BJ (cell line): ENCODE measurements around the gene PFKM. TPM values are rescaled to one million over a fixed set of nuclear protein-coding genes. Genes with fewer than 3 reads are reported as not detected.

Experiments used
- CTCF ChIA-PET: fragments of 350-600 bp; formaldehyde crosslinking; extraction: SDS; loops from one replicate; lab custom pipeline; 2021; ENCODE audit warnings: antibody characterized with exemption, inconsistent platforms; lab: Yijun Ruan, JAX
- POLR2A ChIA-PET: fragments of 300-600 bp; sonication (Branson Sonifier 250); formaldehyde crosslinking; extraction: SDS; loops from one replicate; lab custom pipeline; 2021; ENCODE audit warnings: antibody characterized with exemption; lab: Charles Lee
- DNase-seq: peaks from one replicate; pipeline ENCODE4 v3.0.0-alpha.2; 2011; ENCODE audit warnings: low read depth
- H3K27me3 ChIP-seq: 2 replicates; pipeline ENCODE4 v1.6.0; 2011; ENCODE audit warnings: low read length; ENCODE audit not compliant: control insufficient read depth, insufficient read depth
- H3K36me3 ChIP-seq: 2 replicates; pipeline ENCODE4 v1.5.1; 2011; ENCODE audit warnings: low read length; ENCODE audit not compliant: control insufficient read depth, insufficient read depth
- H3K4me3 ChIP-seq: 2 replicates; pipeline ENCODE4 v1.5.1; 2011; ENCODE audit warnings: low read depth, mild to moderate bottlenecking, control low read depth, low read length
- polyA plus RNA-seq: library from polyadenylated mRNA; depleted of rRNA; stranded (reverse); fragments of >200 nt; gene quantifications from 2 replicates; pipeline ENCODE4 v1.2.3, GENCODE V29; 2011
- TF ChIP-seq, protein P1 (sequence below): IDR thresholded peaks from 2 replicates; pipeline ENCODE4 v1.5.1; 2011; ENCODE audit warnings: low read depth, mild to moderate bottlenecking, control low read depth, inconsistent platforms, low read length, moderate library complexity; ENCODE audit not compliant: insufficient read depth

PFKM gene
- polyA plus RNA-seq, 1 experiment = 45.9 TPM

DNA sequence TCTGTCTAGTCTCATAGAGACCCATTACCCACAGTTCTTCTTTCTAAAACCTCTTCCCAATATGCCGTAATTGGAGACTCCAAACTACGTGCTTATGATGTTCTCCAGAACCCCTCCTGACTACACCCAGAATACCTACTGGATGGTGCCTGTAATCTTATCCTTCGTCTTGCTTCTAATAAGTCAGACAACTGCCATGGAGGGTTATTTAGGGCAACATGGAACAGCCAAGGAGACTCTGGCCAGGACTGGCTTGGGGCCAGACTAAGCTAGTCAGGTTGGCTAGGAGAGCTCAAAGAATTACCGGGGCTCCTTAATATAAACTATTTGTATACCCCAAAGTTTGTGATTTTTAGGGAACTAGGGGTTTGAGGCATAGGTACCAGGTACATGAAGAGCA is 6.8 kb downstream of the PFKM start:
- TF ChIP-seq, protein P1, sequence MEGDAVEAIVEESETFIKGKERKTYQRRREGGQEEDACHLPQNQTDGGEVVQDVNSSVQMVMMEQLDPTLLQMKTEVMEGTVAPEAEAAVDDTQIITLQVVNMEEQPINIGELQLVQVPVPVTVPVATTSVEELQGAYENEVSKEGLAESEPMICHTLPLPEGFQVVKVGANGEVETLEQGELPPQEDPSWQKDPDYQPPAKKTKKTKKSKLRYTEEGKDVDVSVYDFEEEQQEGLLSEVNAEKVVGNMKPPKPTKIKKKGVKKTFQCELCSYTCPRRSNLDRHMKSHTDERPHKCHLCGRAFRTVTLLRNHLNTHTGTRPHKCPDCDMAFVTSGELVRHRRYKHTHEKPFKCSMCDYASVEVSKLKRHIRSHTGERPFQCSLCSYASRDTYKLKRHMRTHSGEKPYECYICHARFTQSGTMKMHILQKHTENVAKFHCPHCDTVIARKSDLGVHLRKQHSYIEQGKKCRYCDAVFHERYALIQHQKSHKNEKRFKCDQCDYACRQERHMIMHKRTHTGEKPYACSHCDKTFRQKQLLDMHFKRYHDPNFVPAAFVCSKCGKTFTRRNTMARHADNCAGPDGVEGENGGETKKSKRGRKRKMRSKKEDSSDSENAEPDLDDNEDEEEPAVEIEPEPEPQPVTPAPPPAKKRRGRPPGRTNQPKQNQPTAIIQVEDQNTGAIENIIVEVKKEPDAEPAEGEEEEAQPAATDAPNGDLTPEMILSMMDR = no peak
- Histone ChIP-seq H3K4me3 (no peak overlapping the region), H3K36me3 (peaks cover 3% of the 10 kb centered on the region), H3K27me3 (no peaks in the 10 kb centered on the region)
- ChIA-PET CTCF (interaction anchor here (1.4 kb wide), 1 partner anchor 63 kb away, joined by 6 read pairs; no protein-coding TSS in a partner anchor), POLR2A (no interaction called here)
- no peak for DNase-seq

DNA sequence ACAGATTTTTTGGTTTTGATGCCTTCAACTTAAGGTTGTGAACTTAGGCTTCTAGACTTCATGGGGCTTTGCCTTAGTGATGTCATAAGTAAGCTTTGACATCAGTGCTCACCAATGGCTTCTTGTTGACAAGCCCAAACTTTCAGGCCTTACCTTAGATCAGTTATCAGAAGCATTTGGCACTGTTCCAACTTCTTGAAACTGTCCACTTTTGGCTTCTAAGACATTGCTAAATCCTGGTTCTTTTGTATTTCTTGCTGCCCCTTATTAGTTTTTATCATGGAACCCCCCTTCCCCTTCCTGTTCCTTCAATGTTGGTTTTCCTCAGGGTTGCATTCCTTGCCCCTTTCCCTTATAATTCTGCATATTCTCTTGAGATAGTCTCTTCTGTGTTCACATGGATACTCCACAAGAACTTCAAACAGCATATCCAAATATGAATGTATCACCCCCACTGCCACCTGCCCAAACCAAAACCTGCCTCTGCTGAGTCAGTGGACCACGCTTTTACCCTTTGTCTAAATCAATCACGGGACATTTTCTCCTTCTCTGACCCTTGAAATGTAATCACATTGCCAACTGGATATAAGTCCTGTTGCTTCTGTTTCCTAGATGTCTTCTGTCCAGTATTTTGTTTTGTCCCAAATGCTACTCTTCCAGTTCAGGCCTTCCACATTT is 7.9 kb downstream of the PFKM start:
- DNase-seq = no peak
- H3K27me3 ChIP-seq = no peaks in the 10 kb centered on the region
- TF ChIP-seq, protein P1 = no peak
- no peak overlapping the region for H3K4me3 ChIP-seq
- peaks cover 6% of the 10 kb centered on the region for H3K36me3 ChIP-seq
- CTCF ChIA-PET = interaction anchor here (0.9 to 1.4 kb wide), 2 partner anchors 48 to 62 kb away, joined by 4 to 6 read pairs; no protein-coding TSS in a partner anchor
- POLR2A ChIA-PET = no interaction called here

DNA sequence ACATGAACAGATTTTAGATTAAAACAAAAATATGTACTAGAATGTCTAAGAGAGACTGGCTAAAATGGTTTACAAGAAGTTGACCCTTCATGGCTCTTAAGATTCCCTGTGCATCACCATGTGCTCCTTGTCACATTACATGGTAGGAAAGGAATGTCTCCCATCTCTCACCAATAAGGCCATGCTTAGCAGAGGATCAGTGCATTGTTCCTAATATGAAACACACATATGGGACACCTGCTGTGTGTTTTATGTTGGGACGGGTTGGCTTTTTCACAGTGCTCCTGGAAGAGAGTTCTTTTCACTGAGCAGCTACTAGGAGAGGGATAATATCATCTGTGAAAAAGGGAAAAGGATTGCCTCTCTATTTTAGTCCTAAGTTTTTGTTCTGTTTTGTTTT is 9.6 kb downstream of the PFKM start:
- CTCF ChIA-PET = interaction anchor here (0.6 to 1.0 kb wide), 2 partner anchors 11 to 191 kb away, joined by 3 to 4 read pairs; no protein-coding TSS in a partner anchor
- POLR2A ChIA-PET = no interaction called here
- TF ChIP-seq, protein P1 = no peak
- peaks cover 12% of the 10 kb centered on the region for H3K36me3 ChIP-seq
- H3K4me3 ChIP-seq = no peak overlapping the region
- H3K27me3 ChIP-seq = no peaks in the 10 kb centered on the region
- no peak for DNase-seq

DNA sequence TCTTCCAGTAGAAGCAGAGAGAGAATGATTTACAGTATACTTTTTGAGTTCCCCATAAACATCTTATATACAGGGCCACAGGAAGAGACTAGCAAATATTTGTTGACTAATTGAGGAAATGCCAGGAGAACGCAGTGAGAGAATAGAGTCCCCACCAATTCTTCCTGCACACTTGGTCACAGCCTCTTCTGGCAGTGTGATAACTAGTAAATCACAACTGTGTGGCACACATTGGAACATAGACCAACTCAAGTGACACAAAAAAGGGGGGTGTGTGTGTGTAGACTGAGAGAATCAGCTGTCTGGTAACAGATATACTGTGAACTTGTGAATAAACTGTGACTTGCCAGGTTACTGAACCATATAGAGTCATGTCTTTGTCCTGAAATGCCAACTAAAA is 10.2 kb downstream of the PFKM start:
- H3K36me3 ChIP-seq = peaks cover 15% of the 10 kb centered on the region
- H3K4me3 ChIP-seq = no peak overlapping the region
- POLR2A ChIA-PET = no interaction called here
- H3K27me3 ChIP-seq = no peaks in the 10 kb centered on the region
- no peak for DNase-seq
- CTCF ChIA-PET = interaction anchor here (0.9 to 1.0 kb wide), 2 partner anchors 12 to 36 kb away, joined by 3 to 5 read pairs; no protein-coding TSS in a partner anchor
- TF ChIP-seq, protein P1 = no peak

DNA sequence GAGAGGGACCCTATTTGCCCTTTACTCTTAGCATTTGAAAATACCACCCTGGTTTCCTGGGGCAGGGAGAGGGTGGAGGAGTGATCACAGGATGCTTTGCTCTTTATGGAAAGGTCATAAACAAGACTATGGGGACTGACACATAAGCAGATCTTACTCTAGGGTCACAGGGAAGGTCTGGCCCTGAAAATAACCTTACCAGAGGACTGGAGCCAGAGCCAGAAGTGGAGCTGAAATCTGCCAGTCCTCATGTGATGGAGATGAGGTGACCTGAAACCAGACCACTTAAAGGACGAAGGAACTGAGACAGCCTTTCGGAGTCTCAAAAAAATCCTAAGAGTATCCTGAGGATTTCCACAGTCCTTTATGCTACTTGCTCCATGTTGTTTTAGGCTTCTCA is 12.4 kb downstream of the PFKM start:
- CTCF ChIA-PET = interaction anchor here (1.6 kb wide), 1 partner anchor 18 kb away, joined by 3 read pairs; no protein-coding TSS in a partner anchor
- POLR2A ChIA-PET = no interaction called here
- H3K36me3 ChIP-seq = peaks cover 17% of the 10 kb centered on the region

More for the DNA sequence above, 12.4 kb downstream of the PFKM start:
- TF ChIP-seq, protein P1 = no peak
- Histone ChIP-seq H3K4me3 (no peak overlapping the region), H3K27me3 (no peaks in the 10 kb centered on the region)
- DNase-seq = no peak
